Endodermal cell (in vitro differentiated cells): ENCODE measurements around the gene RBM47. TPM values are rescaled to one million over a fixed set of nuclear protein-coding genes. Genes with fewer than 3 reads are reported as not detected.
A peak's percentile ranks its signal among the peaks of the same experiment; 100 is the strongest.

ENCODE experiments used
- DNase-seq: peaks from one replicate; pipeline ENCODE4 v3.0.0-alpha.2; 2017
- H3K27ac ChIP-seq: 2 replicates; pipeline ENCODE4 v1.5.1; 2013; ENCODE audit warnings: mild to moderate bottlenecking, low read depth, low read length, moderate library complexity
- H3K27me3 ChIP-seq: 2 replicates; pipeline ENCODE4 v1.6.1; 2013; ENCODE audit warnings: mild to moderate bottlenecking, low read length, moderate library complexity; ENCODE audit not compliant: insufficient read depth, control insufficient read depth, poor library complexity, severe bottlenecking
- H3K36me3 ChIP-seq: 2 replicates; pipeline ENCODE4 v1.7.0; 2013; ENCODE audit warnings: mild to moderate bottlenecking, low read length, moderate library complexity; ENCODE audit not compliant: control insufficient read depth, insufficient read depth
- H3K4me1 ChIP-seq: one replicate; pipeline ENCODE4 v1.7.0; 2013; ENCODE audit warnings: low read length; ENCODE audit not compliant: control insufficient read depth, insufficient read depth
- H3K4me3 ChIP-seq: 2 replicates; pipeline ENCODE4 v1.5.1; 2013; ENCODE audit warnings: mild to moderate bottlenecking, low read length, moderate library complexity
- H3K9ac ChIP-seq: 2 replicates; pipeline ENCODE4 v1.6.1; 2013; ENCODE audit warnings: mild to moderate bottlenecking, low read length, moderate library complexity; ENCODE audit not compliant: poor library complexity, severe bottlenecking; ENCODE audit errors: extremely low read depth
- H3K9me3 ChIP-seq: 2 replicates; pipeline ENCODE4 v1.6.1; 2013; ENCODE audit warnings: mild to moderate bottlenecking, low read length, moderate library complexity; ENCODE audit not compliant: control insufficient read depth
- H3K27ac Mint-ChIP-seq: 2 replicates; pipeline ENCODE4 v1.8.0; 2020; ENCODE audit warnings: mixed read lengths
- H3K27me3 Mint-ChIP-seq: 2 replicates; pipeline ENCODE4 v1.8.0; 2021; ENCODE audit warnings: mild to moderate bottlenecking, mixed read lengths; ENCODE audit not compliant: insufficient read depth
- H3K36me3 Mint-ChIP-seq: 2 replicates; pipeline ENCODE4 v1.8.0; 2020; ENCODE audit warnings: low read depth, mixed read lengths
- H3K4me1 Mint-ChIP-seq: 2 replicates; pipeline ENCODE4 v1.8.0; 2020; ENCODE audit warnings: mixed read lengths
- H3K4me3 Mint-ChIP-seq: 2 replicates; pipeline ENCODE4 v1.8.0; 2020; ENCODE audit warnings: mild to moderate bottlenecking, moderate library complexity, mixed read lengths
- H3K9me3 Mint-ChIP-seq: 2 replicates; pipeline ENCODE4 v1.8.0; 2020; ENCODE audit warnings: mild to moderate bottlenecking, mixed read lengths
- WGBS, 2 experiments: methylation state at CpG; one replicate each; pipeline versions ENCODE4 v1.1.5 to v1.1.7; 2013; ENCODE audit warnings: missing lambda C conversion rate in 2 of 2, mixed read lengths in 1 of 2; ENCODE audit not compliant: insufficient coverage in 1 of 2, insufficient read length in 1 of 2; 5-methylcytosine and 5-hydroxymethylcytosine counted together
- total RNA-seq, 2 donors: library from RNA; stranded (reverse); fragmentation: NEBNext Ultra II Directional in 1 of 2; extraction: Animal tissue kit (Norgen Biotek cat#: 25700) in 1 of 2; gene quantifications; 2 replicates in 1 of 2; 3 replicates in 1 of 2; pipeline ENCODE4 v1.2.1, GENCODE V29; 2021
- TF ChIP-seq, protein P1 (sequence below): fragments of 200-600 bp; sonication (generic); conservative IDR thresholded peaks from 2 replicates; pipeline ENCODE4 v1.5.0; 2021; ENCODE audit warnings: antibody characterized with exemption, mild to moderate bottlenecking

Gene RBM47
- total RNA-seq, 2 donors from 2014 or later, result 71.7 to 90.6 TPM

GRCh38 chr4:40379248-40379647 lies 250.4 kb downstream of the RBM47 start:
- Histone ChIP-seq H3K27me3 (no peaks in the 10 kb centered on the region), H3K4me1 (no peaks in the 10 kb centered on the region), H3K36me3 (no peaks in the 10 kb centered on the region), H3K9ac (no peak overlapping the region), H3K9me3 (no peaks in the 10 kb centered on the region), H3K4me3 (no peak overlapping the region), H3K27ac (no peak overlapping the region)
- H3K27me3 Mint-ChIP-seq, result no peaks in the 10 kb centered on the region
- no peaks in the 10 kb centered on the region for H3K36me3 Mint-ChIP-seq
- H3K4me1 Mint-ChIP-seq, result peaks cover 15% of the 10 kb centered on the region
- 75 to 100% methylated on average over 1 of the region's 3 CpGs for WGBS, 2 experiments
- TF ChIP-seq, protein P1, sequence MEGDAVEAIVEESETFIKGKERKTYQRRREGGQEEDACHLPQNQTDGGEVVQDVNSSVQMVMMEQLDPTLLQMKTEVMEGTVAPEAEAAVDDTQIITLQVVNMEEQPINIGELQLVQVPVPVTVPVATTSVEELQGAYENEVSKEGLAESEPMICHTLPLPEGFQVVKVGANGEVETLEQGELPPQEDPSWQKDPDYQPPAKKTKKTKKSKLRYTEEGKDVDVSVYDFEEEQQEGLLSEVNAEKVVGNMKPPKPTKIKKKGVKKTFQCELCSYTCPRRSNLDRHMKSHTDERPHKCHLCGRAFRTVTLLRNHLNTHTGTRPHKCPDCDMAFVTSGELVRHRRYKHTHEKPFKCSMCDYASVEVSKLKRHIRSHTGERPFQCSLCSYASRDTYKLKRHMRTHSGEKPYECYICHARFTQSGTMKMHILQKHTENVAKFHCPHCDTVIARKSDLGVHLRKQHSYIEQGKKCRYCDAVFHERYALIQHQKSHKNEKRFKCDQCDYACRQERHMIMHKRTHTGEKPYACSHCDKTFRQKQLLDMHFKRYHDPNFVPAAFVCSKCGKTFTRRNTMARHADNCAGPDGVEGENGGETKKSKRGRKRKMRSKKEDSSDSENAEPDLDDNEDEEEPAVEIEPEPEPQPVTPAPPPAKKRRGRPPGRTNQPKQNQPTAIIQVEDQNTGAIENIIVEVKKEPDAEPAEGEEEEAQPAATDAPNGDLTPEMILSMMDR, result no peak
- DNase-seq, result peak; percentile 53
- peak overlapping the region; percentile 28 for H3K27ac Mint-ChIP-seq
- H3K4me3 Mint-ChIP-seq, result no peak overlapping the region
- no peaks in the 10 kb centered on the region for H3K9me3 Mint-ChIP-seq

DNA sequence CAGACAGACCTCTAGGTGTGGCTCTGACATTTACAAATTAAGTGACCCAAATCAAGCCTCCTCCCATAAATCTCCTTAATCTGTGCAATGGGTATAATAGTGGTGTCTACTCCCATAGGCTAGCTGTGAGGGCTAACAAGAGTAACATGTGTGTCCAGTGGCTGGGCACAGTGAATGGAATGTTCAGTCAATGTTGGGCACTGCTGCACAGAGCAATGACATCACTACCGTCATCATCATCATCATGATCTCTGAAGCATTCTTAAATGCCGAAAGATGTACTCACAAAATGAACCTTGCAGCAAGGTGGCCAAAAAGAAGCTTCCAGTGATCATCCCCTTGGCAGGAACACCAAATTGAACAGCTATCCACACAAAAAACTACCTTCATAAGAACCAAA lies 251.0 kb downstream of the RBM47 start:
- Mint-ChIP-seq H3K27me3 (no peaks in the 10 kb centered on the region), H3K36me3 (no peaks in the 10 kb centered on the region), H3K4me3 (no peak overlapping the region), H3K27ac (no peak overlapping the region), H3K9me3 (no peaks in the 10 kb centered on the region), H3K4me1 (peaks cover 15% of the 10 kb centered on the region)
- Histone ChIP-seq H3K9ac (no peak overlapping the region), H3K27ac (no peak overlapping the region), H3K4me1 (no peaks in the 10 kb centered on the region), H3K27me3 (no peaks in the 10 kb centered on the region), H3K4me3 (no peak overlapping the region), H3K9me3 (no peaks in the 10 kb centered on the region), H3K36me3 (no peaks in the 10 kb centered on the region)
- 46% methylated on average over 2 of the region's 2 CpGs; no CpG with 5 or more reads in 1 of the 2 experiments for WGBS, 2 experiments
- TF ChIP-seq, protein P1, result no peak
- no peak for DNase-seq

- Mint-ChIP-seq H3K36me3 (no peaks in the 10 kb centered on the region), H3K27ac (no peak overlapping the region), H3K9me3 (no peaks in the 10 kb centered on the region), H3K4me3 (no peak overlapping the region), H3K4me1 (peaks cover 15% of the 10 kb centered on the region), H3K27me3 (no peaks in the 10 kb centered on the region)
- TF ChIP-seq, protein P1, result no peak
- WGBS, 2 experiments, result 93 to 94% methylated on average over 5 to 7 of the region's 7 CpGs
- no peak for DNase-seq
- no peak overlapping the region for H3K4me3 ChIP-seq
- H3K9me3 ChIP-seq, result no peaks in the 10 kb centered on the region
- no peaks in the 10 kb centered on the region for H3K4me1 ChIP-seq
- H3K36me3 ChIP-seq, result no peaks in the 10 kb centered on the region
- no peak overlapping the region for H3K9ac ChIP-seq
- no peaks in the 10 kb centered on the region for H3K27me3 ChIP-seq
- no peak overlapping the region for H3K27ac ChIP-seq
Measured at GRCh38 chr4:40377512-40378365, 251.9 kb downstream of the RBM47 start.
